NB4 (cell line): ENCODE measurements around the gene IQCC.

Source experiments
- POLR2A ChIP-seq: IDR thresholded peaks from 2 replicates; pipeline ENCODE4 v1.6.1; 2011; ENCODE audit warnings: mild to moderate bottlenecking; ENCODE audit not compliant: insufficient read length; ENCODE audit errors: extremely low read depth
- TF ChIP-seq, protein P1 (sequence below): IDR thresholded peaks from one replicate; pipeline ENCODE4 v1.5.1; 2012; ENCODE audit warnings: low read depth, low read length

DNA sequence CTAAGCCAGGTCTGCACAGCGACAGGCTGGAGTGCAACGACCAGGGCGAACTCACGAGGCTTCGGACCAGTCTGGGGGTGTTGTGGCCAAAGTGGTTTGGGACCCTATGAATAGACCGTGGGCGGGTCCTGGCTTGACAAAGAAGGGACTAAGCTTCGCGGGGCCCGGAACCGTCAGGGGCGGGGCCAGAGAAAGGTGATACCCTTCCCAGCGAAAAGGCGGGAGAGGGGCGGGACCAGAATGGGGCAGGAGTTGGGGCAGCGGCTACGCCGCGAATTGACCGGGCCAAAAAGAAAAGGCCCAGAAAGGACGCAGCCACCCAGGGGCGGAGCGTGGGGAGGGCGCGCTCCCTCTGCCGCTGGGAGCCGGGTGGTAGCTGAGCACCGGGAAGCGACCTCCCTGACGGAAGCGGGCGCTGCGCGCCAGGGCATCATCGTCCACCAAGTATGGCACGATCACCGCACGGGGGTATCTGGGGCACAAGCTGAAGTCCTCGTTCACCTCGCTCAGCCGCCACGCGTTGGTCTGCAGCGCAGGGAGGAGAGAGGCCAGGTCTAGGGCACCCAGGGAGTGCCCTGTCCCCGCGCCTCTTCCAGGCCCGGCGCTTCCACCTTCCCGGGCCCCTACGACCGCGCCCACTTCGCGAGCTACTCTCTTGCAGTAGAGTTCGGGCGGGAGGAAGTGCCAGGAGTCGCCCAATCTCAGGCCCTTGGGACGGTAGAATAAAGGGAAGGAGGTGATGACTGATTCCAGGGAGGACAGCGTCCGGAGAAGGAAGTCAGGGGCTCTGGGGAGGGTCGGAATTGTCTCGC, 34.9 kb downstream of the IQCC start:
- TF ChIP-seq, protein P1, sequence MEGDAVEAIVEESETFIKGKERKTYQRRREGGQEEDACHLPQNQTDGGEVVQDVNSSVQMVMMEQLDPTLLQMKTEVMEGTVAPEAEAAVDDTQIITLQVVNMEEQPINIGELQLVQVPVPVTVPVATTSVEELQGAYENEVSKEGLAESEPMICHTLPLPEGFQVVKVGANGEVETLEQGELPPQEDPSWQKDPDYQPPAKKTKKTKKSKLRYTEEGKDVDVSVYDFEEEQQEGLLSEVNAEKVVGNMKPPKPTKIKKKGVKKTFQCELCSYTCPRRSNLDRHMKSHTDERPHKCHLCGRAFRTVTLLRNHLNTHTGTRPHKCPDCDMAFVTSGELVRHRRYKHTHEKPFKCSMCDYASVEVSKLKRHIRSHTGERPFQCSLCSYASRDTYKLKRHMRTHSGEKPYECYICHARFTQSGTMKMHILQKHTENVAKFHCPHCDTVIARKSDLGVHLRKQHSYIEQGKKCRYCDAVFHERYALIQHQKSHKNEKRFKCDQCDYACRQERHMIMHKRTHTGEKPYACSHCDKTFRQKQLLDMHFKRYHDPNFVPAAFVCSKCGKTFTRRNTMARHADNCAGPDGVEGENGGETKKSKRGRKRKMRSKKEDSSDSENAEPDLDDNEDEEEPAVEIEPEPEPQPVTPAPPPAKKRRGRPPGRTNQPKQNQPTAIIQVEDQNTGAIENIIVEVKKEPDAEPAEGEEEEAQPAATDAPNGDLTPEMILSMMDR: no peak
- no peak for TF ChIP-seq POLR2A
